ENCODE measurements around the gene DLGAP1. TPM values are rescaled to one million over a fixed set of nuclear protein-coding genes. Genes with fewer than 3 reads are reported as not detected.
"Not testable (repeated sequence)": the region's sequence is repeated elsewhere in the genome, so short reads cannot be mapped to it uniquely, and the experiment has no call there.

Gene DLGAP1
- total RNA-seq (2014; rRNA removed; shearing (Covaris generic)), result 27.5 and 28.5 TPM in 2 replicates
- 24.2 and 33.7 TPM in 2 replicates for polyA plus RNA-seq (2015; cell fraction: cytosol; rRNA removed)
- 18.4 and 19.4 TPM in 2 replicates for polyA plus RNA-seq (2015; cell fraction: nucleus; rRNA removed)

DNA sequence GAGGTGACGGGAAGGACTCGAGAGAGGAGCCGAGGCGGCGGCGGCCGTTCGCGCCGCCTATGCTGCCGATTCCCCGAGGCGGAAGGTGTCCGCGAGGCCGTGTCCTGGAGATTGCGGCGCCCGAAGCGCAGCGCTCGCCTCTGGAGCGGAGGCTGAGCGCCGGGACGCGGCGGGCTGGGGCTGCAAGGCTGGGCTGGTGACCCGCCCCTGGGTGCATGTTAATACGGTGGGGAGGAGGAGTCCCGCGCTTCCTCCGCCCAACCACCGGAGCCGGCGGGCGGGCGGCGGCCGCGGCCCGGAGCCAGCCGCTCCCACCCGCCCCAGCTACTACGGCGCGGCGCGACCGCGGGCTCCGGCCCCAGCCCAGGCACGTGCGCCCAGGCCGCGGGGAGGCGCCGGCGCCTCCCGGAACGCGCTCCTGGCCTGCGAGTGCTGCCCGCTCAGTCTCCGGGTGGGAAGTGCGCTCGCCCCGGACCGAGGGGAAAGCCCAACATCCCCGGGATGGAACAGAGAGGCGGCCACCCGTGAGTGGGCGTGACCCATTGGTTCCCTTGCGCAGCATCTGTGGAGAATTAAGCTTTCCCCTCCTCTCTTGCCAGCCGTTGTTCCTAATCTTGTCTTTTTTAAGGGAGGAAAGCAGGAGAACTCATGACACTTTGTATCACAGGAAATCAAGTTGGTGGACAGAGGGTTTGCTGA is at the start of gene DLGAP1:
DLGAP1 (minus strand) TSS at position 195 of the 699 bp plus-strand sequence.
- in situ Hi-C loops (cut with HindIII; ENCODE audit: low pct_unique_long_range_greater_than_20kb, low sequenced_read_pairs), result no loop called here
- DNase-seq (ENCODE audit: low read depth, low spot score), result peak; percentile 83

DNA sequence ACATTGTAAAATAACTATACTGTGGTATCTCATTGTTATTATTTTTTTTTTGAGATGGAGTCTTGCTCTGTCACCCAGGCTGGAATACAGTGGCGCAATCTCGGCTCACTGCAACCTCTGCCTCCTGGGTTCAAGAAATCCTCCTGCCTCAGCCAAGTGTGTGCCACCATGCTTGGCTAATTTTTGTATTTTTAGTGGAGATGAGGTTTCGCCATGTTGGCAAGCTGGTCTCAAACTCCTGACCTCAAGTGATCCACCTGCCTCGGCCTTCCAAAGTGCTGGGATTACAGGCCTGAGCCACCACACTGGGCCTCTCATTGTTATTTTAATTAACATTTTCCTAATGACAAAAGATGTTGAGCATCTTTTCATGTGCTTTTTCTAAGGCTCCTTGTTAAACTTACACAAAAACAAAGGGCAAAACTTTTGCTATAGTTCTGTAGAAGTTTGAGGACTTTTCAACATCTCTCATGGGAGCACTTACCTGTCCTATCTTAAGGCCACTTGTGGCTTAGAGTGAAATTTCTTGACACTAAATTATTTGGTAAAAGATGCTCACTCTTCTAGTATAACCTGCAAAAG is 39.7 kb upstream of the DLGAP1 start:
- in situ Hi-C loops (cut with HindIII; ENCODE audit: low pct_unique_long_range_greater_than_20kb, low sequenced_read_pairs); DNase-seq (ENCODE audit: low read depth, low spot score): not testable (repeated sequence)

DNA sequence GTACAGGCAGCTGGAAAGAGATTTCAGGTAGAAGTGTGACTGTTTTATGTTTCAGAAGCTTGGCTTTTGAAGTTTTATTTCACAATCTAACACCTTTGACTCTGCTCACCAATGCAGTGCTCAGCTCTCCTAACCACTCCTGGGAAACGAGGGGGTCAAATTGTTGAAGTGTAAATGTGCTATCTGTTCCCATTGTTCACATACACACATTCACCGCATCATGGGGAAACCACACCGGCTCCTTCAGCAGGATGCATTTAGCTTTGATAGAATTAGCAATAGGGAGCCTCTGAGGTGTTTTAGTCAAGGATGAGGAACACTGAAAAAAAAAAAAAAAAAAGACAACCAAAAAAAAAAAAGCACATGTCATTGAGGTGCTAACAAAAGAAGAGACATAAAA is 13.4 kb upstream of the DLGAP1 start:
- no peak for DNase-seq (ENCODE audit: low read depth, low spot score)
- in situ Hi-C loops (cut with HindIII; ENCODE audit: low pct_unique_long_range_greater_than_20kb, low sequenced_read_pairs), result no loop called here

DNA sequence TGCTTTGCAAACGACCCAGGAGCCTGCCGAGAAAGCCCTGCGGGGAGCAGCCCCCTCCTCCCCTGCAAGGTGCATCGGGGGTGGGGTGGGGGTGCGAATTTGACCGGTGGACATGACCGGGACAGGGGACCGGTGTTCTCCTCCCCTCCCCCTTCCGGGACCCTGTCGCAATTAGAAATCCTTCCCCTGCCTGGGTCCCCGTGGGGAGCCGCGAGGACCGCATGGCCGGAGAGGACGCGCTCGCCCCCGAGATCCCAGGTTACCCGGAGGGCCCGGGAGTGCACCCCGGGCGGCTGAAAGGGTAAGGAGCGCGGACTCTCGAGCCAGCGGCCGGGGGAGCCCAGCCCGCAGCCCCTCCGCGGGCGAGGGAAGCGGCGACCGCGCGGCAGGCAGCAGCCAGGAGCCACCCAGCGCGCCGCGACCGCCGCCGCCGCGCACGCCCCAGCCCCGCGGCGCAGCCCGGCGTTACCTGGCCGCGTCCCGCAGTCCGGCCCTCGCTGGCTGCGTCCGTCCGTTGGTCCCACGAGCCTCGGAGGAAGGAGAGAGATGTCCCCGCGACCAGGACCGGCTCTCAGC is 482 bp downstream of the DLGAP1 start:
- in situ Hi-C loops (cut with HindIII; ENCODE audit: low pct_unique_long_range_greater_than_20kb, low sequenced_read_pairs), result no loop called here

DNA sequence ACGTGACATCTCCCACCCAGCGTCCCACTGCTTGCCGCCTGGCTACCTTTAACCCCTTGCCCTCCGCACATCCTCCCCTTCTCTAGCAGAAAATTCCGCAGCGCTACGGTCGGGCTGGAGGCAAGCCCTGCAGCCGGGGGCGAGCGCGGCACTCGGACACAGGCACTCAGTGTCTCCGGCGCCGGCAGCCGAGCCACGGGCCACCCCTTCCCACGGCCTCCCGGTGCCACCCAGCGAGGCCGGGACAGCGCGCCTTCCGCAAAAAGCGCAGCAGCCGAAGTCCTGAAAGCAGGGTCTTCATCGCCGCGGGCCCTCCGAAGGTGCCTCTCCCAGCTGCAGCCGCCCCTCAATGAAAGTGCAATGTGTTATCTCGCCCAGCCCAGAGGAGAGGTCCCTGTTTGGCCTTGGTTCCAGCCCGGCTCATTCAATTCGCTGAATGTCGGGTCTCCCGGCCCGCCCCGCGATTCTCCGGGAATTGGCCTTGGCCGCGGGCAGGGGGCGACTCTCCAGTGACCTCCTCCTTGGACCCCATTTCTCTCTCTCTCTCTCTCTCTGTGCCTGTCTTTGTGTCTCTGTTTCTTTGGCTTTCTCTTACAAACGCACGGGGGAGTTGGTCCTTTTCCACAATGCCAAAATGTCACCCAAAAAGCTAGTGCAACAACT is 1.1 kb downstream of the DLGAP1 start:
- peak; percentile 27 for DNase-seq (ENCODE audit: low read depth, low spot score)
- in situ Hi-C loops (cut with HindIII; ENCODE audit: low pct_unique_long_range_greater_than_20kb, low sequenced_read_pairs), result no loop called here

More for the DNA sequence above, 482 bp downstream of the DLGAP1 start:
- no peak for DNase-seq (ENCODE audit: low read depth, low spot score)

DNA sequence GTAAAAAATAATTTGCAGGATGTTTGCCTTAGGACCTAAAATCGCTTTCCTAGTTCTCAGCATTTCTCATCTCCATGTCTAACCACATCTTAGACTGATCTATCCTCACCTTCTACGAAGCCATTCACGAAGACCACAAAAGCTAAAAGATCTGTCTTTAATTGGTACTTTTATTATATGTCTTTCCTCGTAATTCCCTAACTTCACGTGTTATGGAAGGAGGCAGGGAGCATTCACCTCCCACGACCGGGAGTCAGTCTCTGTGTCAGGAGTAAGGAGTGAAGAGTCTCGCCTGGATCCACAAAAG is 1.6 kb downstream of the DLGAP1 start:
- in situ Hi-C loops (cut with HindIII; ENCODE audit: low pct_unique_long_range_greater_than_20kb, low sequenced_read_pairs), result no loop called here
- DNase-seq (ENCODE audit: low read depth, low spot score), result no peak

DNA sequence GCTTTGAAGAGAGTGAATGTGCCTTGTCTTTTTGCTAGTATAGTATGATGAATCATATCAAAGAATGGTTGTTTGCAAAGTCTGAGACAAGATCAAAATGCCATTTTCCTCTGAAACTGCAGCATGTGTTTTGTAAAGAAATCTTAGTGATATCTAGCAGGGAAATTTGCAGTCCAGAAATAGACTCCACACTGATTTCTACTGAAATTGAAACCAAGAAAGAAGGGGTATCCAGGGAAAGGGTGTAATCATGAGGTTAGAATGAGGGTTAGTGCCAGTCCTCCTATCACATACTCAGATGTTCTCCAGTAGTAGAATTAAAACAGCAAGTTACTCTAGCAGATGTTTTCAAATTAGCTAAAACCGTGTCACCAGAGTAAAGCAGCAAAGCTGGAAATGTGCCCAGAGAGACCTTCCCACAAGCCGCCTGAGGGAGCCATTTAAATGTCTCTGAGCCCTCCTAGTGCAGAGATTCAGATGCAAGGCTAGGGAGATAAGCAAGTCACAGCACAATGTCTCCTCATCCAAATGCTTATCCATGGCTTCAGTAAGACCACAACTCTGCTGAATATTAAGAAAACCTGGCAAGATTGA is 4.9 kb downstream of the DLGAP1 start:
- in situ Hi-C loops (cut with HindIII; ENCODE audit: low pct_unique_long_range_greater_than_20kb, low sequenced_read_pairs), result no loop called here
- peak; percentile 27 for DNase-seq (ENCODE audit: low read depth, low spot score)

DNA sequence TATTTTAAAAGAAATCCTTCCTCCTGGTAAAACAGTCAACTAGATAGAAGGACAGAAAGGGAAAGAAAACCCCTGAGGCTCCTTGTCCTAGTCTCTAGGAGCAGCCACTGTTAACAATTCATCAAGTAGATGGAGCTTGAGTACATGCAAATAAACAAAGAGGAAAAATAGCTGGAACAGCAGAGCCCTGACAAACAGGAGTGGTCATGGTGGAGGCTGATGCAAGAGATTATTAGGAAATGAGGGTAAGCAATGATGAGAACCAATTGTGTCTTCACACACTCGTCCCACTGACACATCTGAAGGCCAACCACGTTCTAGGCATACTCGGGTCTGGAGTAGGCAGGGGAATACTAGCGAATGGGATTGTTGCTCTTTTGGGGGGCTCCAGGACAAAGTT is 9.2 kb downstream of the DLGAP1 start:
- in situ Hi-C loops (cut with HindIII; ENCODE audit: low pct_unique_long_range_greater_than_20kb, low sequenced_read_pairs), result no loop called here

DNA sequence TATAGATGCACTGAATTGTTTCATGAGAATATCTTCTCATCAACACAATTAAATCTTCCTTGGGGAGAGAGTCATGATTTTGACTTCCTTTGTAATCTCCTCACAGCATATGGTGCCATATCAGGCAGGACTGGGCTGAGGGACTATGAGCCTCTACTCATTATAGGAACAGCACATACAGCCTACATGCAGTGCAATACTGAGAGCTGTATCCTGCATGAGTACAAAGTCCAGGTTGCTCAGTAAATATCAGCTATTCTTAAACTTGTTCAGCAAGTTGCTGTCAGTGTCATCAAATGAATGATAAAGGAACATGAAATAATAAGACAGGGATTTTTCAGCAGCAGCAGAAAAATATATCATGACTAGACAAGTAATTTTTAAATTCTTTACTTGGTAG is 10.8 kb downstream of the DLGAP1 start:
- no peak for DNase-seq (ENCODE audit: low read depth, low spot score)
- in situ Hi-C loops (cut with HindIII; ENCODE audit: low pct_unique_long_range_greater_than_20kb, low sequenced_read_pairs), result no loop called here

More for the DNA sequence above, 9.2 kb downstream of the DLGAP1 start:
- DNase-seq (ENCODE audit: low read depth, low spot score), result no peak

DNA sequence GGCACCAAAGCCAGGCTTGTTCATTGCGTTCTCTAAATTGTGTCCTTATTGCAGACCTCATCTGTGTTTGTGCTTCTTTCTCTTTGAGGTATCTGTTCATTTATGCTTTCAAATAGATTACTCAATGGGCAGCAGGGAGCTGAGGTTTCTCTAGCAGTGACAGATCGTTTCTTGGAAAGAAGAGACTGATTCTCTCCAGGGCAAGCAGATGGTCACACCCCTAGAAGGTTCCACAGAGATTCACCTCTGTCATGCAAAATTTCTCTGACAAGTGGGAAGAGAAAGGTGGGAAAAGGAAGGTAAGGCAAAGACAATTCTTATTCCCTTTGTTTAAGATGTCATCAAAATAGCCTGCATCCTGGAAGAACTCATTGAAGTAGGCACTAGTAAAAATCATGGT is 14.0 kb downstream of the DLGAP1 start:
- in situ Hi-C loops (cut with HindIII; ENCODE audit: low pct_unique_long_range_greater_than_20kb, low sequenced_read_pairs), result no loop called here
- DNase-seq (ENCODE audit: low read depth, low spot score), result no peak

DNA sequence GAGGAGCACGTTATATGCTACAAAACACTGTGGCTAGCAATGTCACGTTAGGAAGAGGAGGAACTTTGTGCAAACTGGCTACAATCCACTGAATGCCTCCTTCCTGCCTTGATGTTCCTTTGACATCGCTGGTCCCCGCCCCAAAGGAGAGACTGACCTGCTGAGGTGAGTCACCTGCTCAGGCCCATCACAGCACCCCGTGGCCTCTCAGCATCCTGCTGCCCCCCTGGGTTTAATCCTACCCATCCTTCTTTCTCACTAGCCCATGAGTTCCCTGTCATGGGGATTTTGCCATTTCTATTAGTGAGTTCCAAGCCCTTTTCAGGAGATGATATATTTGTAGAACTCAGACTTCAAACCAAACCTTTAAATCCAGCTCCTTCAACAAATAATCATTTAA is 16.2 kb downstream of the DLGAP1 start:
- in situ Hi-C loops (cut with HindIII; ENCODE audit: low pct_unique_long_range_greater_than_20kb, low sequenced_read_pairs), result no loop called here
- no peak for DNase-seq (ENCODE audit: low read depth, low spot score)

DNA sequence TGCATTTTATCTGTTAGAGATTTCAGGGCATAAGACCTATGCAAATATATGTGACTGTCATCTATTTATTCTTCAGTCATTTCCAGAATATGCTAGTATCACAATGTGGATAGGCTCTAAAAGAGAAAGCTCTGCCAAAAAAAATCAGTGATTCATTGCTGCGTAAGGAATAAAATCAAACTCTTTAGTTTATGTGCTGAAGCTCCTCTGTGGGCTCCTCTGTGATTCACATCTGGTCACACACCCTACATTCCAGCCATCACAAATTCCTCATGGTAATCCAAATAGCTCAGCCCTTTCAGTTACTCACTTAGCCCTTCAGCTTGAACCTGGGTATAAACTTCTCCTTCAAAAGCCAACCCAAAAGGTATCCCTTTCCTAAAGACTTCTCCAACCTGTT is 21.4 kb downstream of the DLGAP1 start:
- in situ Hi-C loops (cut with HindIII; ENCODE audit: low pct_unique_long_range_greater_than_20kb, low sequenced_read_pairs), result no loop called here
- DNase-seq (ENCODE audit: low read depth, low spot score), result no peak

DNA sequence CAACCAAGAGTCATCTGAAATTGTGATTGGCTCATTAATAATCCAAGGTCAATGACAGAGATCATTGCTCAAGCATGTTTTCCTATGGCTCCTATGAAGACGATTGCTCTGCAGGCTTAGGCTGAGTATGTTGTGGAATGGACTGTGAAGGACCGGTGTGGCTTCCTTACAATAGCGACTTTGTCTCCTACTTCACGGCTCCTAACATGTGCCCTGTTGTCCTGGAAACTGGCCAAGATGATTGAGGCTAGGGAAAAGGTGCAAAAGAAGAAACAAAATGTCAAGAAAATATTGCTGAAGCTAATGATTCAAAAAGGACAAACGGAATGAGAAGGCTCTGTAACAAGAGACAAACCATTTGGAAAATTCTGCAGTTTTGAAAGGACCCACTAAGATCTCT is 24.3 kb downstream of the DLGAP1 start:
- peak; percentile 84 for DNase-seq (ENCODE audit: low read depth, low spot score)
- in situ Hi-C loops (cut with HindIII; ENCODE audit: low pct_unique_long_range_greater_than_20kb, low sequenced_read_pairs), result no loop called here

DNA sequence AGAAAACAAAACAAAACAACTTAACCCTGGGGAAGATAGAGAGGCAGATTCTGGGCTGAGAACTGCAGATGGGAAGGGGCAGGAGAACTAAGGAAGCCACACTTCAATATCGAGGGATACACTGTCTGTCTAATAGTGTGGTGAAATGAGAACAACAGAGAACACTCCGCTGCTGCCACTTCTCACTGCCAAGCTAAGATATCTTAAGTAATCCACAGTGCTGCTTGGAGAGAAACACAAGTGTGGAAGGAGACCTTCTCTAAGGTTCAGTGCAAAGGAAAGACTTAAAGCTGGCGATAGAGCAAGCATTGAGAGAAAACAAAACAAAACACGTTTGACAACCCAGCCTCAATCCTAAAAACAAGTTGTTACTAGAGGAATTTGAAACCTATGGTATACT is 37.4 kb downstream of the DLGAP1 start:
- DNase-seq (ENCODE audit: low read depth, low spot score), result no peak
- in situ Hi-C loops (cut with HindIII; ENCODE audit: low pct_unique_long_range_greater_than_20kb, low sequenced_read_pairs), result no loop called here

DNA sequence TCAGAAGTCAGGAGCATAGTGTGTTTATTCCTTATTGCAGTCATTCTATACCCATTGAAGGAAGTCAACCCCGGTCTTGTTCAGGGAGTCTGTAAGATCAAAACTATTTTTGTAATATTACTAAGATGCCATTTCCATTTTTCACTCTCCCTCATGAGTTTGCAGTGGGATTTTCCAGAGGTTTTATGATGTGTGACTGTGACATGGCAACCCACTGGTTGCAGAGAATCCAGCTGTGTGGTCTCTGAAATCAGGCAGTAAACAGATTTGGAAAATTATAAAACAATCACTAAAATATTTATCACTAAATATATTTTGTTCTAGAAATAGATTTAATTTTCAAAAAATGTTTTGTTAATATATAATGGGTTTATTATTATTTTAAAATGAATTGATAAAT is 38.1 kb downstream of the DLGAP1 start:
- no peak for DNase-seq (ENCODE audit: low read depth, low spot score)
- in situ Hi-C loops (cut with HindIII; ENCODE audit: low pct_unique_long_range_greater_than_20kb, low sequenced_read_pairs), result no loop called here

DNA sequence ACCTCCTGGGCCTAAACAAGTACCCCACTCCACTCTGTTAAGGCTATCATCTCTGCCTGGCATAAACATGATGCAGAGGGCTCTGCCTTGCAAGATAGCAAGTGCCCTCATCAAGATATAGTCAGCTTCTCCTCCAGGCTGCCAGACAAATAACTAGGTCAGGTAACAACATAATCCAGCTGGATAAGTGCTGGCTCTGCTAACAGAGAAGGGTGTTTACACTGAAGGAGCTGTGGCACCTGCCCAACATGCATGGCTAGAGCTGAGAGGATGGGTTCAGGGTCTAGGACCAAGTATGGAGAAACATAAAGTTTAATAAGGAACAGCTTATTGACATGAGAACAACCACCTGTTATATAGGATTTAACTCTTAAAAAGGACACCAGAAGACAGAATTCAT is 42.8 kb downstream of the DLGAP1 start:
- no peak for DNase-seq (ENCODE audit: low read depth, low spot score)
- in situ Hi-C loops (cut with HindIII; ENCODE audit: low pct_unique_long_range_greater_than_20kb, low sequenced_read_pairs), result no loop called here

DNA sequence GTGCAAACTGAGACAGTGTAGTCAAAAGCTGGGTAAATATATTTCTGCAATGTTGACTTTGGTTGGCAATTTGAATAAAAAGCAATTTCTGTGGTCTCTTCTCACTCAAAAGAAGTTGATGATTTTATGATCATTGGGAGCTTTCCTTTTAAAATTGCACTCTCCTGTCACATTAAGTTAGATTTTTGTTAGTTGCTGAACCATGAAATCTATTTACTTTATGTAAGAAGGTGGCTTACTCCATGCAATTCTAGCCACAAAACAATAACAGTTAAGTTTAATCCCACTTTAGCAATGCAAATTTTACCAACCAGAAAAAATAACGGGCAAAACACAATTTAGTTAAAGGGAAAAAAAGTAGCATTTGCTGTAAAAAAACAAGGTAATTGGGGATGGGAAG is 48.3 kb downstream of the DLGAP1 start:
- in situ Hi-C loops (cut with HindIII; ENCODE audit: low pct_unique_long_range_greater_than_20kb, low sequenced_read_pairs), result no loop called here
- DNase-seq (ENCODE audit: low read depth, low spot score), result no peak

DNA sequence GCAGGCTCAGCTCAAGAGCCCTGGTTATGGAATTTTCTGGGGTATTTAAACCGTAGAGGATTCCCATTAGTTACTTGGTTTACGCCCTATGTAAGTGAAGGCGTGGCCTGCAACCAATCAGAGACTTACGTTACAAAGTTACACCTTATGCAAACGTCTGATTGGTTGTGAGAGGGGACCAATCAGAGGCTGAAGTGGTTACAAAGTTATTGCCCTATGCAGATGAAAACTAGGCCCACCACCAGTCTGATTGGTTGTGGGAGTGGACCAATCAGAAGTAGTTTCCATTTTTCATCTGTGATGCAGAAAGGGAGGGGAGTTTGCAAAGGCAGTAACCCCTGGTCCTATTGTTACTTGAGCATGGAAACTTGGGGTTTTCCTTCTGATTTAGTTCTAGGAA is 49.1 kb downstream of the DLGAP1 start:
- in situ Hi-C loops (cut with HindIII; ENCODE audit: low pct_unique_long_range_greater_than_20kb, low sequenced_read_pairs), result no loop called here

More for the DNA sequence above, 49.1 kb downstream of the DLGAP1 start:
- no peak for DNase-seq (ENCODE audit: low read depth, low spot score)

Data from SK-MEL-5 (cell line).